Spleen (tissue), 7 donors: ENCODE measurements around the gene AMZ2.

ENCODE experiments used
- CTCF ChIP-seq, 11 experiments: fragments of 200-600 bp in 7 of 11; fragments of 450-650 bp in 4 of 11; sonication (generic) in 4 of 11; IDR thresholded peaks in 8 of 11; conservative IDR thresholded peaks in 3 of 11; 1 replicate in 7 of 11; 2 replicates in 4 of 11; pipeline versions ENCODE4 v1.4.0 to v1.8.0; 2016 to 2021; ENCODE audit warnings: antibody characterized with exemption in 11 of 11, inconsistent platforms in 4 of 11, mild to moderate bottlenecking in 1 of 11
- POLR2A ChIP-seq, 3 donors: fragments of 450-650 bp; IDR thresholded peaks; one replicate each; pipeline ENCODE4 v1.5.1; 2017; ENCODE audit warnings: antibody characterized with exemption in 3 of 3, mild to moderate bottlenecking in 1 of 3
- donor health status: DM: no; HTN: no; CAD: no; lungs with moderate emphysema.
- donor health status: DM: no; HTN: no; CAD: no.
- donor health status: DM: no; HTN: no; CAD: no.

GRCh38 chr17:68291836-68292688, 44.2 kb downstream of the AMZ2 start:
- TF ChIP-seq POLR2A (IDR thresholded peaks at IDR 0.05) (peak; percentile 55 to 89 (median 61)), CTCF (IDR thresholded peaks at IDR 0.05 in 8 of 11, conservative IDR thresholded peaks at IDR 0.05 in 3 of 11) (peak in 5 of 11 experiments; percentile 12 to 59 (median 53))
